ENCODE results near the gene NAIF1.
"Not testable (repeated sequence)": the region's sequence is repeated elsewhere in the genome, so short reads cannot be mapped to it uniquely, and the experiment has no call there.

Gene NAIF1

GRCh38 chr9:128024761-128025308, 42.3 kb downstream of the NAIF1 start:
- DNase-seq = no peak

GRCh38 chr9:128023671-128024070, 43.4 kb downstream of the NAIF1 start:
- not testable (repeated sequence) for DNase-seq

GRCh38 chr9:128022886-128023285, 44.2 kb downstream of the NAIF1 start:
- DNase-seq = no peak

- DNase-seq = no peak
These were observed 46.0 kb downstream of the NAIF1 start for GRCh38 chr9:128021098-128021497.

- DNase-seq = no peak
These were observed 46.4 kb downstream of the NAIF1 start for GRCh38 chr9:128020692-128021091.

- no peak for DNase-seq
These were observed 51.4 kb downstream of the NAIF1 start for GRCh38 chr9:128015696-128016095.
